Stimulated activated naive CD8-positive, alpha-beta T cell treated with anti-CD3 and anti-CD28 coated beads, Interleukin-15, Interleukin-2, amounts not matched to agents 100 ng/mL and 50 ng/mL, for 24 hours (primary cell): ENCODE measurements around the gene CST1.
"Not testable (repeated sequence)": the region's sequence is repeated elsewhere in the genome, so short reads cannot be mapped to it uniquely, and the experiment has no call there.

Experiments
- H3K27ac Mint-ChIP-seq: one replicate; pipeline ENCODE4 v1.8.0; 2021; ENCODE audit warnings: mild to moderate bottlenecking, mixed read lengths
- H3K27me3 Mint-ChIP-seq: one replicate; pipeline ENCODE4 v1.8.0; 2021; ENCODE audit warnings: mixed read lengths
- H3K36me3 Mint-ChIP-seq: one replicate; pipeline ENCODE4 v1.8.0; 2021; ENCODE audit warnings: low read depth, mixed read lengths
- H3K4me1 Mint-ChIP-seq: one replicate; pipeline ENCODE4 v1.8.0; 2021; ENCODE audit warnings: low read depth, mixed read lengths
- H3K4me3 Mint-ChIP-seq: one replicate; pipeline ENCODE4 v1.8.0; 2021; ENCODE audit warnings: mild to moderate bottlenecking, mixed read lengths
- H3K9me3 Mint-ChIP-seq: one replicate; pipeline ENCODE4 v1.8.0; 2021; ENCODE audit warnings: mixed read lengths

The CST1 gene

GRCh38 chr20:23768520-23768919 lies 17.8 kb upstream of the CST1 start:
- H3K4me3 Mint-ChIP-seq, H3K36me3 Mint-ChIP-seq, H3K9me3 Mint-ChIP-seq, H3K27ac Mint-ChIP-seq, H3K4me1 Mint-ChIP-seq: not testable (repeated sequence)
- peaks cover 14% of the 10 kb centered on the region for H3K27me3 Mint-ChIP-seq

GRCh38 chr20:23766531-23766930 lies 15.8 kb upstream of the CST1 start:
- no peak overlapping the region for H3K4me3 Mint-ChIP-seq
- no peaks in the 10 kb centered on the region for H3K9me3 Mint-ChIP-seq
- no peaks in the 10 kb centered on the region for H3K4me1 Mint-ChIP-seq
- no peak overlapping the region for H3K27ac Mint-ChIP-seq
- H3K36me3 Mint-ChIP-seq, result no peaks in the 10 kb centered on the region
- peaks cover 14% of the 10 kb centered on the region for H3K27me3 Mint-ChIP-seq

GRCh38 chr20:23765578-23765977 lies 14.8 kb upstream of the CST1 start:
- H3K4me1 Mint-ChIP-seq, result no peaks in the 10 kb centered on the region
- peaks cover 14% of the 10 kb centered on the region for H3K27me3 Mint-ChIP-seq
- H3K9me3 Mint-ChIP-seq, result no peaks in the 10 kb centered on the region
- no peak overlapping the region for H3K27ac Mint-ChIP-seq
- H3K36me3 Mint-ChIP-seq, result no peaks in the 10 kb centered on the region
- no peak overlapping the region for H3K4me3 Mint-ChIP-seq

GRCh38 chr20:23764630-23765029 lies 13.9 kb upstream of the CST1 start:
- H3K27ac Mint-ChIP-seq, H3K36me3 Mint-ChIP-seq, H3K4me1 Mint-ChIP-seq, H3K9me3 Mint-ChIP-seq, H3K4me3 Mint-ChIP-seq: not testable (repeated sequence)
- H3K27me3 Mint-ChIP-seq, result peaks cover 14% of the 10 kb centered on the region

GRCh38 chr20:23763345-23763744 lies 12.6 kb upstream of the CST1 start:
- H3K9me3 Mint-ChIP-seq, result no peaks in the 10 kb centered on the region
- no peak overlapping the region for H3K27ac Mint-ChIP-seq
- H3K4me3 Mint-ChIP-seq, result no peak overlapping the region
- no peaks in the 10 kb centered on the region for H3K36me3 Mint-ChIP-seq
- no peaks in the 10 kb centered on the region for H3K4me1 Mint-ChIP-seq
- H3K27me3 Mint-ChIP-seq, result peaks cover 10% of the 10 kb centered on the region

- Mint-ChIP-seq H3K27me3 (peaks cover 4% of the 10 kb centered on the region), H3K9me3 (no peaks in the 10 kb centered on the region), H3K4me1 (no peaks in the 10 kb centered on the region), H3K27ac (no peak overlapping the region), H3K36me3 (no peaks in the 10 kb centered on the region), H3K4me3 (no peak overlapping the region)
These were observed 8.7 kb upstream of the CST1 start for GRCh38 chr20:23759306-23759940.

- not testable (repeated sequence) for H3K4me1 Mint-ChIP-seq, H3K27me3 Mint-ChIP-seq, H3K27ac Mint-ChIP-seq, H3K9me3 Mint-ChIP-seq, H3K4me3 Mint-ChIP-seq, H3K36me3 Mint-ChIP-seq
These were observed 6.1 kb upstream of the CST1 start for GRCh38 chr20:23756792-23757191.

- not testable (repeated sequence) for H3K27ac Mint-ChIP-seq, H3K4me1 Mint-ChIP-seq, H3K9me3 Mint-ChIP-seq, H3K36me3 Mint-ChIP-seq, H3K27me3 Mint-ChIP-seq, H3K4me3 Mint-ChIP-seq
These were observed 4.4 kb upstream of the CST1 start for GRCh38 chr20:23755131-23755611.

- Mint-ChIP-seq H3K27ac (no peak overlapping the region), H3K4me1 (no peaks in the 10 kb centered on the region), H3K9me3 (no peaks in the 10 kb centered on the region), H3K27me3 (peaks cover 10% of the 10 kb centered on the region), H3K36me3 (no peaks in the 10 kb centered on the region), H3K4me3 (no peak overlapping the region)
These were observed 4.0 kb upstream of the CST1 start for GRCh38 chr20:23754731-23755130.

- peaks cover 10% of the 10 kb centered on the region for H3K27me3 Mint-ChIP-seq
- H3K27ac Mint-ChIP-seq, result no peak overlapping the region
- H3K36me3 Mint-ChIP-seq, result no peaks in the 10 kb centered on the region
- H3K4me1 Mint-ChIP-seq, result no peaks in the 10 kb centered on the region
- no peak overlapping the region for H3K4me3 Mint-ChIP-seq
- no peaks in the 10 kb centered on the region for H3K9me3 Mint-ChIP-seq
These were observed 2.9 kb upstream of the CST1 start for GRCh38 chr20:23753589-23753988.

GRCh38 chr20:23753194-23753548 lies 2.4 kb upstream of the CST1 start:
- Mint-ChIP-seq H3K4me3 (no peak overlapping the region), H3K27ac (no peak overlapping the region), H3K4me1 (no peaks in the 10 kb centered on the region), H3K27me3 (peaks cover 10% of the 10 kb centered on the region), H3K9me3 (no peaks in the 10 kb centered on the region), H3K36me3 (no peaks in the 10 kb centered on the region)

- Mint-ChIP-seq H3K27me3 (peaks cover 10% of the 10 kb centered on the region), H3K4me1 (no peaks in the 10 kb centered on the region), H3K36me3 (no peaks in the 10 kb centered on the region), H3K27ac (no peak overlapping the region), H3K4me3 (no peak overlapping the region), H3K9me3 (no peaks in the 10 kb centered on the region)
These were observed 1.9 kb upstream of the CST1 start for GRCh38 chr20:23752481-23753193.

GRCh38 chr20:23752019-23752418 lies 1.3 kb upstream of the CST1 start:
- Mint-ChIP-seq H3K4me1 (no peaks in the 10 kb centered on the region), H3K4me3 (no peak overlapping the region), H3K27ac (no peak overlapping the region), H3K36me3 (no peaks in the 10 kb centered on the region), H3K27me3 (peaks cover 10% of the 10 kb centered on the region), H3K9me3 (no peaks in the 10 kb centered on the region)

GRCh38 chr20:23749746-23750145 lies 989 bp downstream of the CST1 start:
- H3K36me3 Mint-ChIP-seq, result no peaks in the 10 kb centered on the region
- H3K4me3 Mint-ChIP-seq, result no peak overlapping the region
- H3K27ac Mint-ChIP-seq, result no peak overlapping the region
- H3K27me3 Mint-ChIP-seq, result peaks cover 5% of the 10 kb centered on the region
- H3K9me3 Mint-ChIP-seq, result no peaks in the 10 kb centered on the region
- H3K4me1 Mint-ChIP-seq, result no peaks in the 10 kb centered on the region

GRCh38 chr20:23748975-23749374 lies 1.8 kb downstream of the CST1 start:
- H3K4me3 Mint-ChIP-seq, H3K27ac Mint-ChIP-seq, H3K36me3 Mint-ChIP-seq, H3K9me3 Mint-ChIP-seq, H3K27me3 Mint-ChIP-seq, H3K4me1 Mint-ChIP-seq: not testable (repeated sequence)

GRCh38 chr20:23747551-23747950 lies 3.2 kb downstream of the CST1 start:
- H3K4me3 Mint-ChIP-seq, H3K9me3 Mint-ChIP-seq, H3K36me3 Mint-ChIP-seq, H3K4me1 Mint-ChIP-seq, H3K27ac Mint-ChIP-seq, H3K27me3 Mint-ChIP-seq: not testable (repeated sequence)
